H1 (cell line): ENCODE data around the gene CACNB2.

Experiments
- CBX5 ChIP-seq: fragments of 300-800, 300-1000 bp; sonication (generic); IDR thresholded peaks from 2 replicates; pipeline ENCODE4 v1.7.1; 2016; ENCODE audit warnings: antibody characterized with exemption, low read length, low read depth
- CBX8 ChIP-seq: fragments of 300-800, 300-1000 bp; sonication (generic); IDR thresholded peaks from 2 replicates; pipeline ENCODE4 v1.7.1; 2016; ENCODE audit warnings: low read depth, low read length, borderline replicate concordance
- CHD2 ChIP-seq: IDR thresholded peaks from 2 replicates; pipeline ENCODE4 v1.6.1; 2012; ENCODE audit warnings: low read length, improper control_type of control experiment
- CTCF ChIP-seq, 3 experiments: IDR thresholded peaks; 1 replicate in 2 of 3; 2 replicates in 1 of 3; pipeline versions ENCODE4 v1.5.1 to v1.6.1; 2011; ENCODE audit warnings: low read length in 3 of 3, mild to moderate bottlenecking in 3 of 3, inconsistent platforms in 2 of 3, low read depth in 1 of 3, moderate library complexity in 1 of 3; ENCODE audit not compliant: insufficient read depth in 1 of 3; ENCODE audit errors: control extremely low read depth in 1 of 3
- EZH2 ChIP-seq: fragments of 200-600 bp; sonication (generic); IDR thresholded peaks from 2 replicates; pipeline ENCODE4 v1.7.1; 2012; ENCODE audit warnings: low read depth, mild to moderate bottlenecking, moderate library complexity, low read length, inconsistent platforms; ENCODE audit not compliant: severe bottlenecking
- POLR2A ChIP-seq, 2 experiments: IDR thresholded peaks; 1 replicate in 1 of 2; 2 replicates in 1 of 2; pipeline ENCODE4 v1.6.1; 2011; ENCODE audit warnings: low read depth in 2 of 2, low read length in 2 of 2, mild to moderate bottlenecking in 2 of 2; ENCODE audit errors: control extremely low read depth in 1 of 2
- POLR2AphosphoS5 ChIP-seq: IDR thresholded peaks from 2 replicates; pipeline ENCODE4 v1.6.1; 2011; ENCODE audit warnings: low read depth, low read length
- RAD21 ChIP-seq, 2 experiments: IDR thresholded peaks in 1 of 2; conservative IDR thresholded peaks in 1 of 2; 2 replicates each; pipeline ENCODE4 v1.6.1; 2011; ENCODE audit warnings: low read depth in 2 of 2, low read length in 2 of 2, improper control_type of control experiment in 1 of 2, inconsistent platforms in 1 of 2, mild to moderate bottlenecking in 1 of 2, moderate library complexity in 1 of 2
- SIN3A ChIP-seq, 2 experiments: IDR thresholded peaks in 1 of 2; conservative IDR thresholded peaks in 1 of 2; 2 replicates each; pipeline ENCODE4 v1.6.1; 2011 to 2012; ENCODE audit warnings: low read length in 2 of 2, improper control_type of control experiment in 1 of 2, low read depth in 1 of 2, mild to moderate bottlenecking in 1 of 2

- TF ChIP-seq CTCF (IDR thresholded peaks at IDR 0.05; ENCODE audit: control extremely low read depth in 1 of 3, insufficient read depth in 1 of 3, low read depth in 1 of 3, low read length in 3 of 3) (no peak), POLR2AphosphoS5 (no peak), CBX8 (no peak), CHD2 (no peak), EZH2 (no peak), SIN3A (conservative IDR thresholded peaks at IDR 0.05 in 1 of 2, IDR thresholded peaks at IDR 0.05 in 1 of 2; ENCODE audit: low read depth in 1 of 2, low read length in 2 of 2) (no peak), POLR2A (IDR thresholded peaks at IDR 0.05; ENCODE audit: control extremely low read depth in 1 of 2, low read depth in 2 of 2, low read length in 2 of 2) (no peak), RAD21 (IDR thresholded peaks at IDR 0.05 in 1 of 2, conservative IDR thresholded peaks at IDR 0.05 in 1 of 2; ENCODE audit: low read depth in 2 of 2, low read length in 2 of 2) (no peak), CBX5 (no peak)
Measured at GRCh38 chr10:18566177-18566576, 426.0 kb downstream of the CACNB2 start.
